H1 (cell line): ENCODE data around the gene PLCB4. TPM values are rescaled to one million over a fixed set of nuclear protein-coding genes. Genes with fewer than 3 reads are reported as not detected.

Experiments used
- GABPA ChIP-seq: IDR thresholded peaks from 2 replicates; pipeline ENCODE4 v1.6.1; 2011; ENCODE audit warnings: mild to moderate bottlenecking, low read length, moderate library complexity, borderline replicate concordance; ENCODE audit not compliant: insufficient read depth
- polyA plus RNA-seq, 7 experiments: library from polyadenylated mRNA; depleted of rRNA in 3 of 7; stranded (reverse) in 5 of 7; unstranded in 2 of 7; fragments of >200 nt in 5 of 7; fragments of 200-250 nt in 2 of 7; gene quantifications; 1 replicate in 5 of 7; 2 replicates in 1 of 7; 4 replicates in 1 of 7; pipeline versions ENCODE4 v1.2.1 to v1.2.3, GENCODE V29; 2011 to 2013; ENCODE audit warnings: missing spikeins in 2 of 7, mixed read lengths in 2 of 7
- total RNA-seq: library from RNA; stranded (reverse); fragmentation: NEBNext Ultra II Directional; extraction: Animal tissue kit (Norgen Biotek cat#: 25700); gene quantifications from 2 replicates; pipeline ENCODE4 v1.2.1, GENCODE V29; 2021

PLCB4 gene
- total and polyA plus RNA-seq, 2 of the 8 experiments (the other 6 are each of a cell fraction or from before 2014, with no cell fraction given) = 3.2 to 14.1 TPM

GRCh38 chr20:9374480-9374879 is 305.6 kb downstream of the PLCB4 start (continued):
- no peak for TF ChIP-seq GABPA
- TF ChIP-seq, all 59 proteins: peak for 0
